ENCODE results near the gene TUFM. TPM values are rescaled to one million over a fixed set of nuclear protein-coding genes. Genes with fewer than 3 reads are reported as not detected.
"Not testable (repeated sequence)": the region's sequence is repeated elsewhere in the genome, so short reads cannot be mapped to it uniquely, and the experiment has no call there.

Gene TUFM
- total RNA-seq, 1 donor from 2014 or later: 91.1 TPM

DNA sequence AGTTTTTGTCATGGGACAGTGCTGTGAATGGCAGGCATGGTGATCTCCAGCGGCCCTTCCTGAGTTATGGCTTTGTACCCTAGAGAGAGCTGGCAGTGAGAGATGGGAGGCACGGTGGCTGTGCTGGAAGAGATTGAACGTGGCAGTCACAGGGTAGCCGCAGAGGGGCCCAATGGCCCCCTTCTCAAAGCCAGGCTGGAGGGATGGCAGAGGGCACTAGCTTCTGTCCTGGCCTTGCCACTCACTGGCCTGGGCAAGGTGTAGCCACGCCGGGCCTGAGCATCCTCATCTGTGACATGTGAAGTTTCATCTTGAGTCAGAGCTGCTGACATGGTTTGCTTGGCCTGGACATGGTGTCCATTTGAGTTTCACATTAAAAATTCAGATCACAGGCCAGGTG, 28.3 kb upstream of the TUFM start:
- DNase-seq (ENCODE audit: low spot score): no peak

DNA sequence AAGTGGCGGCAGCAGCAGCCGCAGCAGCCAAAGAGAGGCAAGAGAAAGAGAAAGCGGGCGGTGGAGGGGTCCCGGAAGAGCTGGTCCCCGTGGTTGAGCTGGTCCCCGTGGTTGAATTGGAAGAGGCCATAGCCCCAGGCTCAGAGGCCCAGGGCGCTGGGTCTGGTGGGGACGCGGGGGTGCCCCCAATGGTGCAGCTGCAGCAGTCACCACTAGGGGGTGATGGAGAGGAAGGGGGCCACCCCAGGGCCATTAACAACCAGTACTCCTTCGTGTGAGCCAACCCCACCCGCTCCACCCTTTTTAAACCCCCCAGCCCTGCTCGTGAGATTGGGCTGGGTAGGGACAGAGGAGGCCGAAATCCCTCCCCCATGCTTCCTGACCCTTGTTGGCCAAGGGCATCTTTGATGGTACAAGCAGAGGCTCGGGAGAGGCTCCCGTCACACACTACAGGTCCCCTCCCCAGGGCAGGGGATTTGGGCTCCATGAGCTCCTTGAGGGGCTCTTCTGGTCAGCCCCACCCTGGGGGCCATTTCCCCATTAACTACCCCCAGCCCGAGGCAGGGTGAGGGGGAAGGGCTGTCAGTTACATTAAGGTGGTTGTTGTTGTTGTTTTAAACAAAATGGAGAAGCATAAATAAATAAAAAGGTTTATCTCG, 27.5 kb upstream of the TUFM start:
- H3K27ac Mint-ChIP-seq (ENCODE audit: unreplicated experiment): no peak overlapping the region
- H3K4me1 Mint-ChIP-seq (ENCODE audit: low read depth): no peaks in the 10 kb centered on the region
- TF ChIP-seq, protein P1, sequence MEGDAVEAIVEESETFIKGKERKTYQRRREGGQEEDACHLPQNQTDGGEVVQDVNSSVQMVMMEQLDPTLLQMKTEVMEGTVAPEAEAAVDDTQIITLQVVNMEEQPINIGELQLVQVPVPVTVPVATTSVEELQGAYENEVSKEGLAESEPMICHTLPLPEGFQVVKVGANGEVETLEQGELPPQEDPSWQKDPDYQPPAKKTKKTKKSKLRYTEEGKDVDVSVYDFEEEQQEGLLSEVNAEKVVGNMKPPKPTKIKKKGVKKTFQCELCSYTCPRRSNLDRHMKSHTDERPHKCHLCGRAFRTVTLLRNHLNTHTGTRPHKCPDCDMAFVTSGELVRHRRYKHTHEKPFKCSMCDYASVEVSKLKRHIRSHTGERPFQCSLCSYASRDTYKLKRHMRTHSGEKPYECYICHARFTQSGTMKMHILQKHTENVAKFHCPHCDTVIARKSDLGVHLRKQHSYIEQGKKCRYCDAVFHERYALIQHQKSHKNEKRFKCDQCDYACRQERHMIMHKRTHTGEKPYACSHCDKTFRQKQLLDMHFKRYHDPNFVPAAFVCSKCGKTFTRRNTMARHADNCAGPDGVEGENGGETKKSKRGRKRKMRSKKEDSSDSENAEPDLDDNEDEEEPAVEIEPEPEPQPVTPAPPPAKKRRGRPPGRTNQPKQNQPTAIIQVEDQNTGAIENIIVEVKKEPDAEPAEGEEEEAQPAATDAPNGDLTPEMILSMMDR (IDR thresholded peaks at IDR 0.05): peak; percentile 76
- DNase-seq (ENCODE audit: low spot score): no peak
- no peaks in the 10 kb centered on the region for H3K9me3 Mint-ChIP-seq (ENCODE audit: low read depth)
- H3K27me3 Mint-ChIP-seq (ENCODE audit: low read depth): no peaks in the 10 kb centered on the region
- peaks cover 17% of the 10 kb centered on the region for H3K36me3 Mint-ChIP-seq (ENCODE audit: low read depth)
- no peak overlapping the region for H3K4me3 Mint-ChIP-seq (ENCODE audit: unreplicated experiment)

More for the DNA sequence above, 28.3 kb upstream of the TUFM start:
- Mint-ChIP-seq H3K9me3 (ENCODE audit: low read depth) (no peaks in the 10 kb centered on the region), H3K27me3 (ENCODE audit: low read depth) (no peaks in the 10 kb centered on the region), H3K4me3 (ENCODE audit: unreplicated experiment) (no peak overlapping the region), H3K27ac (ENCODE audit: unreplicated experiment) (no peak overlapping the region), H3K4me1 (ENCODE audit: low read depth) (peaks cover 5% of the 10 kb centered on the region), H3K36me3 (ENCODE audit: low read depth) (peaks cover 12% of the 10 kb centered on the region)
- TF ChIP-seq, protein P1 (IDR thresholded peaks at IDR 0.05): no peak

DNA sequence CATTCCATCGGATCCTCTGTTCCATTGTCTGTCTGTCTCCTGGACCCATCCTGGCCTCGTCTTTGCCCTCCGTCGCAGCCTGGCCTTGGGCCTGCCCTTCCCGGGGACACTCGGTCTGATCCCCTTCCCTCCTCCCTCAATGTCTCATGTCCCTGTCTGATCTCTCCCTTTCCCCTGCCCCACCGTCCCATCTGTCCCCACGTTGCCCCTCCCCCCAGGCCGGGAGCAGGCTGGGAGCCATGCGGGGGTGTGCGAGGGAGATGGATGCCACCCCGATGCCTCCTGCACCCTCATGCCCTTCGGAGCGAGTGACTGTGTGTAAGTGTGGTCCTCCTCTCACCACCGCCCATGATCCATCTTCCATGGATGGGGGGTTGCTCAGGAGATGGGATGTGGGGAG, 26.8 kb upstream of the TUFM start:
- peaks cover 17% of the 10 kb centered on the region for H3K36me3 Mint-ChIP-seq (ENCODE audit: low read depth)
- no peak overlapping the region for H3K27ac Mint-ChIP-seq (ENCODE audit: unreplicated experiment)

DNA sequence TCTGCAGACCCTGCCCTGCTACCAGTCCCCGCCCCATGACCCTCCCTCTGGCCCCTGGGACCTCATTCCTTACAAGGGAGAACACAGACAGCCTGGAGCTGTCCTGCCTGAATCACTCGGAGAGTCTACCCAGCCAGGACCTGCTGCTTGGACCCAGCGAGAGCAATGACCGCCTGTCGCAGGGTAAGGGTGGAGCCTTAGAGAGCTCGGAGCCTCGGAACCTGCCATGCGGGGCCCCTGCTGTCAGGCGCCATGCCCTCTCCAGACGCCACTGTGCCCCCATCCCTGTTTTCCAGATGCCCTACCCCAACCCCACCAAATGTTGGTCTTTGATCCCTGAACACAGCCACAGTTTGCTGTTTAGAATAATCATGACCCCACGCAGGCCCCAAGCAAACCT, 23.1 kb upstream of the TUFM start:
- Mint-ChIP-seq H3K4me3 (ENCODE audit: unreplicated experiment) (no peak overlapping the region), H3K36me3 (ENCODE audit: low read depth) (peaks cover 18% of the 10 kb centered on the region), H3K27me3 (ENCODE audit: low read depth) (no peaks in the 10 kb centered on the region), H3K9me3 (ENCODE audit: low read depth) (no peaks in the 10 kb centered on the region), H3K27ac (ENCODE audit: unreplicated experiment) (no peak overlapping the region), H3K4me1 (ENCODE audit: low read depth) (peaks cover 19% of the 10 kb centered on the region)
- TF ChIP-seq, protein P1 (IDR thresholded peaks at IDR 0.05): no peak
- no peak for DNase-seq (ENCODE audit: low spot score)

More for the DNA sequence above, 26.8 kb upstream of the TUFM start:
- no peak for DNase-seq (ENCODE audit: low spot score)
- Mint-ChIP-seq H3K4me1 (ENCODE audit: low read depth) (no peaks in the 10 kb centered on the region), H3K9me3 (ENCODE audit: low read depth) (no peaks in the 10 kb centered on the region), H3K4me3 (ENCODE audit: unreplicated experiment) (no peak overlapping the region), H3K27me3 (ENCODE audit: low read depth) (no peaks in the 10 kb centered on the region)
- TF ChIP-seq, protein P1 (IDR thresholded peaks at IDR 0.05): no peak

DNA sequence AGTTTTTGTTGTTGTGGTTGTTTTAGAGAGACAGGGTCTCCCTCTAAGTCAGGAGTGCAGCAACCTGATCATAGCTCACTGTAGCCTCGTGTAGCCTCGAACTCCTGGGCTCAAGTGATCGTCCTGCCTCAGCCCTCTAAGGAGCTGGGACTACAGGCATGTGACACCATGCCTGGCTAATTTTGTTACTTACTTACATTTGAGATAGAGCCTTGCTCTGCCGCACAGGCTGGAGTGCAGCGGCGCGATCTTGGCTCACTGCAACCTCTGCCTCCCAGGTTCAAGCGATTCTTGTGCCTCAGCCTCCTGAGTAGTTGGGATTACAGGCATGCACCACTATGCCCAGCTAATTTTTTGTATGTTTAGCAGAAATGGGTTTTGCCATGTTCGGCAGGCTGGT, 21.5 kb upstream of the TUFM start:
- Mint-ChIP-seq H3K4me1 (ENCODE audit: low read depth) (peaks cover 29% of the 10 kb centered on the region), H3K36me3 (ENCODE audit: low read depth) (peaks cover 18% of the 10 kb centered on the region)
- not testable (repeated sequence) for H3K27me3 Mint-ChIP-seq (ENCODE audit: low read depth); H3K9me3 Mint-ChIP-seq (ENCODE audit: low read depth); H3K27ac Mint-ChIP-seq (ENCODE audit: unreplicated experiment); H3K4me3 Mint-ChIP-seq (ENCODE audit: unreplicated experiment); DNase-seq (ENCODE audit: low spot score)

DNA sequence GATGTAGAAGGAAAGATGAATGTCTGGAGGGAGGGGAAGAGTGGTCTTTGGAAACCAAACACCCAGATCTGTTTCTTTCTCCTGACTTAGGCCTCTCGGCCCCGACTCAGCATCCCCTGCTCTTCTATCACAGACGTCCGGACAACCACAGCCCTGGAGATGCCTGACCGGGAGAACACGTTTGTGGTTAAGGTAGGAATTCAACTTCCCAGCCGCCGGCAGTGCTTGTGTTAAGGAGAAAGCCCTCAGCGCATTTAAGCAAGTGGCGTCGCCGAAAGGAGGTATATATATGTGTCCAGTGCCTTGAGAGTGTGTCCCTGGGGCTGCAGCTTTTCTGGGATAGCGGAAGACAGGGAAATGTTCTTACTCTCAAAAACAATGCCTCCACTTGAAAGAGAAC, 21.1 kb upstream of the TUFM start:
- Mint-ChIP-seq H3K27ac (ENCODE audit: unreplicated experiment) (no peak overlapping the region), H3K4me1 (ENCODE audit: low read depth) (peaks cover 30% of the 10 kb centered on the region), H3K36me3 (ENCODE audit: low read depth) (peaks cover 18% of the 10 kb centered on the region), H3K27me3 (ENCODE audit: low read depth) (no peaks in the 10 kb centered on the region), H3K9me3 (ENCODE audit: low read depth) (no peaks in the 10 kb centered on the region), H3K4me3 (ENCODE audit: unreplicated experiment) (no peak overlapping the region)
- DNase-seq (ENCODE audit: low spot score): no peak
- TF ChIP-seq, protein P1 (IDR thresholded peaks at IDR 0.05): no peak
